K562 (cell line): ENCODE results near the gene FAM171A2. TPM values are rescaled to one million over a fixed set of nuclear protein-coding genes. Genes with fewer than 3 reads are reported as not detected.

Experiments used
- ATAC-seq: fragments of 200-7000 bp; cut with Tn5 transposase; 3 replicates; pipeline ENCODE4 v1.9.1; 2020; ENCODE audit warnings: moderate library complexity
- BruUV-seq: library from RNA; stranded (reverse); fragments of 400-500 nt; replicated peaks from 2 replicates; lab custom pipeline; 2021; lab: Mats Ljungman, UMichigan
- CTCF ChIA-PET: fragments of 300-600 bp; formaldehyde crosslinking; extraction: SDS; loops from one replicate; lab custom pipeline; 2021; ENCODE audit warnings: low intra/inter-chr PET ratio; lab: Yijun Ruan, JAX
- POLR2A ChIA-PET: fragments of 300-600, 350-650 bp; sonication (Branson Sonifier 250); formaldehyde crosslinking; extraction: SDS; loops from one replicate; lab custom pipeline; 2021; ENCODE audit warnings: antibody characterized with exemption, inconsistent platforms; lab: Yijun Ruan, JAX
- DNase-seq, 4 experiments: peaks; one replicate each; pipeline versions ENCODE4 v3.0.0 to v3.0.0-alpha.2; 2011 to 2018; ENCODE audit warnings: low spot score in 3 of 4, mixed read lengths in 3 of 4; ENCODE audit errors: extremely low read depth in 1 of 4
- FAIRE-seq: peaks from 2 replicates; lab custom pipeline; 2011; peaks lifted over from hg19 to GRCh38; lab: Jason Lieb, UNC
- H2AFZ ChIP-seq: 2 replicates; pipeline ENCODE4 v1.6.0; 2011; ENCODE audit warnings: low read depth, low read length, control low read depth, inconsistent platforms
- H3K27ac ChIP-seq: fragments of 200-600 bp; 3 replicates; pipeline ENCODE4 v1.8.0; 2011; ENCODE audit warnings: low read depth, mild to moderate bottlenecking, control low read depth, inconsistent platforms, low read length, moderate library complexity, mixed read lengths; ENCODE audit errors: extremely low read depth
- H3K27me3 ChIP-seq, 2 experiments: fragments of 300-600 bp in 1 of 2; 2 replicates in 1 of 2; 3 replicates in 1 of 2; pipeline versions ENCODE4 v1.6.0 to v1.8.0; 2011; ENCODE audit warnings: inconsistent platforms in 2 of 2, low read length in 2 of 2, mild to moderate bottlenecking in 1 of 2, mixed read lengths in 1 of 2, moderate library complexity in 1 of 2; ENCODE audit not compliant: control insufficient read depth in 2 of 2, insufficient read depth in 2 of 2
- H3K36me3 ChIP-seq: fragments of 300-600 bp; 3 replicates; pipeline ENCODE4 v1.8.0; 2011; ENCODE audit warnings: mild to moderate bottlenecking, low read length, inconsistent platforms; ENCODE audit not compliant: control insufficient read depth, insufficient read depth
- H3K4me1 ChIP-seq, 2 experiments: fragments of 200-600 bp in 1 of 2; replicated peaks in 1 of 2; 2 replicates in 1 of 2; 3 replicates in 1 of 2; pipeline versions ENCODE4 v1.5.1 to v1.8.0; 2011; ENCODE audit warnings: inconsistent platforms in 2 of 2, low read length in 2 of 2, mild to moderate bottlenecking in 1 of 2, mixed read lengths in 1 of 2, moderate library complexity in 1 of 2; ENCODE audit not compliant: control insufficient read depth in 2 of 2, insufficient read depth in 2 of 2
- H3K4me2 ChIP-seq: 2 replicates; pipeline ENCODE4 v1.6.1; 2011; ENCODE audit warnings: low read length, control low read depth, inconsistent platforms, mixed read lengths; ENCODE audit not compliant: insufficient read depth
- H3K4me3 ChIP-seq: fragments of 200-600 bp; sonication (generic), shearing (Covaris generic); 2 replicates; pipeline ENCODE4 v1.5.1; 2016; ENCODE audit warnings: control low read depth, inconsistent platforms
- H3K79me2 ChIP-seq: fragments of 200-600 bp; 3 replicates; pipeline ENCODE4 v1.8.0; 2011; ENCODE audit warnings: low read length, inconsistent platforms; ENCODE audit not compliant: control insufficient read depth, insufficient read depth
- H3K9ac ChIP-seq, 2 experiments: 2 replicates each; pipeline versions ENCODE4 v1.6.0 to v1.6.1; 2011; ENCODE audit warnings: low read depth in 2 of 2, low read length in 2 of 2, control low read depth in 1 of 2, inconsistent platforms in 1 of 2, mild to moderate bottlenecking in 1 of 2, mixed read lengths in 1 of 2; ENCODE audit not compliant: insufficient read depth in 1 of 2
- H3K9me1 ChIP-seq: one replicate; pipeline ENCODE4 v1.6.0; 2011; ENCODE audit warnings: inconsistent platforms, mild to moderate bottlenecking, low read length, moderate library complexity; ENCODE audit not compliant: control insufficient read depth, insufficient read depth
- H3K9me3 ChIP-seq: replicated peaks from 2 replicates; pipeline ENCODE4 v1.5.1; 2011; ENCODE audit warnings: low read depth, low read length, inconsistent platforms; ENCODE audit not compliant: control insufficient read depth, insufficient read depth
- H4K20me1 ChIP-seq: replicated peaks from 2 replicates; pipeline ENCODE4 v1.6.1; 2011; ENCODE audit warnings: low read length, inconsistent platforms, mixed read lengths; ENCODE audit not compliant: control insufficient read depth, insufficient read depth
- HIVEP1 ChIP-seq: fragments of 250-450 bp; sonication (Bioruptor Pico); IDR thresholded peaks from 2 replicates; pipeline ENCODE4 v1.4.0; 2020; ENCODE audit warnings: mild to moderate bottlenecking
- NR2C1 ChIP-seq, 2 experiments: fragments of 450-650 bp; IDR thresholded peaks; 2 replicates each; pipeline ENCODE4 v1.6.1; 2017; ENCODE audit warnings: mild to moderate bottlenecking in 2 of 2, antibody characterized with exemption in 1 of 2, inconsistent platforms in 1 of 2, missing compliant biosample characterization in 1 of 2, missing genetic modification characterization in 1 of 2
- POLR2G ChIP-seq: fragments of 200-400 bp; formaldehyde crosslinking; IDR thresholded peaks from 2 replicates; pipeline ENCODE4 v1.6.1; 2017; ENCODE audit warnings: low read depth, mild to moderate bottlenecking, antibody characterized with exemption, low read length, moderate library complexity
- RBFOX2 ChIP-seq: fragments of 200-400 bp; formaldehyde crosslinking; IDR thresholded peaks from 2 replicates; pipeline ENCODE4 v1.6.1; 2017; ENCODE audit warnings: low read depth, mild to moderate bottlenecking, low read length, moderate library complexity
- ZBTB2 ChIP-seq: fragments of 450-650 bp; IDR thresholded peaks from 2 replicates; pipeline ENCODE4 v1.6.1; 2016; ENCODE audit warnings: antibody characterized with exemption
- WGBS: fragments of 100-300 bp; shearing (Covaris generic); methylation state at CpG from one replicate; pipeline ENCODE4 v1.1.6; 2016; ENCODE audit warnings: low coverage, mixed read lengths; ENCODE audit not compliant: insufficient coverage; ENCODE audit errors: missing lambda C conversion rate; 5-methylcytosine and 5-hydroxymethylcytosine counted together
- in situ Hi-C: fragments of 300-500 bp; cut with MboI; formaldehyde crosslinking; loops from 4 replicates; pipeline ENCODE4 v1.15.0; 2018; ENCODE audit warnings: inconsistent platforms, mixed read lengths
- intact Hi-C: fragments of 100-400 bp; cut with micrococcal nuclease; formaldehyde crosslinking; loops from 2 replicates; pipeline ENCODE4 v1.14.2; 2022
- polyA plus RNA-seq, 8 experiments: library from polyadenylated mRNA; depleted of rRNA in 4 of 8; stranded (reverse) in 5 of 8; unstranded in 3 of 8; fragments of >200 nt; fragmentation: Nextera tagmentation in 2 of 8; fragmentation: Illumina TruSeq in 1 of 8; extraction: Ambion mirVana in 2 of 8; extraction: Trizol in 1 of 8; gene quantifications; 2 replicates each; pipeline versions ENCODE4 v1.2.1 to v1.2.3, GENCODE V29; 2011 to 2014; ENCODE audit warnings: inconsistent platforms in 1 of 8, missing spikeins in 1 of 8
- total RNA-seq, 7 experiments: library from RNA; depleted of rRNA in 6 of 7; stranded (reverse); fragments of >200 nt in 6 of 7; fragmentation: Illumina TruSeq in 2 of 7; extraction: Trizol in 2 of 7; gene quantifications; 2 replicates each; pipeline versions ENCODE4 v1.2.1 to v1.2.3, GENCODE V29; 2011 to 2021; ENCODE audit warnings: low replicate concordance in 1 of 7
- TF ChIP-seq, protein P1 (sequence below), 2 experiments: fragments of 450-650 bp in 1 of 2; sonication (generic) in 1 of 2; formaldehyde crosslinking in 1 of 2; IDR thresholded peaks; 2 replicates each; pipeline versions ENCODE4 v1.7.1 to v1.9.0; 2016 to 2022; ENCODE audit warnings: inconsistent platforms in 1 of 2, mild to moderate bottlenecking in 1 of 2, missing genetic modification reagents in 1 of 2

Gene FAM171A2
- total and polyA plus RNA-seq, 9 of the 15 experiments (the other 6 are each of a cell fraction or from before 2014, with no cell fraction given) = 0.10 to 10.2 (median 2.0) TPM; not detected in 1

DNA sequence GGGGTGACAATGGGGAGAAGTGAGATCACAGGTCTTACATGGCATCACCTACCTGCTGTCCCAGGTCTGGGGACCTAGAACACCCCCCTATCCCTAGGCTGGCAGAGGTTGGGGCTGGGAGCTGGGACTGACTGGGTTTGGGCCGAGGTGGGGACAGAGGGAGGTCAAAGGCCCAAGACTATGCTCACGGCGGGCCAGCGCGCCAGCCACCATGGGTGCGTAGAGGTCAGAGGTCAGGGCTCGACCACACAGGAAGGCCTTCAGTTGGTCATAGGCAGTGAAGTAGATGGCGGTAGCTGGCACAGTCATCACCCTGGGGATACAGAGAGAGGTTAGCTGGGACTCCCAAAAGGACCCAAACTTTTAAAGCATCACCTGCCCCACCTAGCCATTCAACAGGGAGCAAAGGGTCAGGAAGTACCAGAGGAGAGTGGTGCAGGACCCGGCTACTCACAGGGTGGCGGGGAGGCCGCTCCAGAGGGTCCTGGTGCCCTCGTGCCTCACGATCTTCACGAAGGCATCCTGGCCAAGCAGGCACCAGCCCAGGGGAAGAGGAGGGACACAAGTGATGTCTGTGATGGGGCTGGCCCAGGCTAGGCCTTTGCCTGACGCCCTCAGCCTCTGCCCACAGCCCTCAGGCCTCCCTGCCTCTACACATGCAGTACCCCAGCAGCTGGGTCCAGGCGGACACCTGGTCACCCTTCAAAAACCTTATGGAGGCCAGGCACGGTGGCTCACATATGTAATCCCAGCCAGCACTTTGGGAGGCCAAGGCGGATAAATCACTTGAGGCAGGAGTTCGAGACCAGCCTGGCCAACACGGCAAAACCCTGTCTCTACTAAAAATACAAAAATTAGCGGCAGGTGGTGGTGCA, 42.2 kb downstream of the FAM171A2 start:
- Histone ChIP-seq H4K20me1 (peaks cover 8% of the 10 kb centered on the region; the same call in 1 of the 2 replicates), H3K9me3 (no peaks in the 10 kb centered on the region), H3K79me2 (peaks cover 30% of the 10 kb centered on the region), H3K27me3 (no peaks in the 10 kb centered on the region), H3K4me1 (peaks cover 6 to 75% of the 10 kb centered on the region in 2 experiments; a peak in 4 of 5 replicates), H2AFZ (no peak overlapping the region), H3K4me2 (no peak overlapping the region), H3K27ac (no peak overlapping the region), H3K4me3 (no peak overlapping the region), H3K9me1 (peaks cover 3% of the 10 kb centered on the region), H3K36me3 (peaks cover 46% of the 10 kb centered on the region; the same call in 2 of the 3 replicates), H3K9ac (peak overlapping the region in 1 of 2 experiments; percentile 39; a peak in 2 of 4 replicates)
- FAIRE-seq (no peak), ATAC-seq (no peak), DNase-seq (no peak)
- intact Hi-C loops (no loop called here), in situ Hi-C loops (no loop called here)
- TF ChIP-seq ZBTB2 (no peak), RBFOX2 (0 out of 2 replicates have a peak, but pooled peaks have one; percentile 24), HIVEP1 (CRISPR knock-in tag) (no peak), POLR2G (no peak), NR2C1 (IDR thresholded peaks at IDR 0.05) (no peak; the same call in 1 of the 2 replicates), NR2C1 (tag; IDR thresholded peaks at IDR 0.05) (peak; percentile 40; the same call in 1 of the 2 replicates)
- TF ChIP-seq, protein P1, sequence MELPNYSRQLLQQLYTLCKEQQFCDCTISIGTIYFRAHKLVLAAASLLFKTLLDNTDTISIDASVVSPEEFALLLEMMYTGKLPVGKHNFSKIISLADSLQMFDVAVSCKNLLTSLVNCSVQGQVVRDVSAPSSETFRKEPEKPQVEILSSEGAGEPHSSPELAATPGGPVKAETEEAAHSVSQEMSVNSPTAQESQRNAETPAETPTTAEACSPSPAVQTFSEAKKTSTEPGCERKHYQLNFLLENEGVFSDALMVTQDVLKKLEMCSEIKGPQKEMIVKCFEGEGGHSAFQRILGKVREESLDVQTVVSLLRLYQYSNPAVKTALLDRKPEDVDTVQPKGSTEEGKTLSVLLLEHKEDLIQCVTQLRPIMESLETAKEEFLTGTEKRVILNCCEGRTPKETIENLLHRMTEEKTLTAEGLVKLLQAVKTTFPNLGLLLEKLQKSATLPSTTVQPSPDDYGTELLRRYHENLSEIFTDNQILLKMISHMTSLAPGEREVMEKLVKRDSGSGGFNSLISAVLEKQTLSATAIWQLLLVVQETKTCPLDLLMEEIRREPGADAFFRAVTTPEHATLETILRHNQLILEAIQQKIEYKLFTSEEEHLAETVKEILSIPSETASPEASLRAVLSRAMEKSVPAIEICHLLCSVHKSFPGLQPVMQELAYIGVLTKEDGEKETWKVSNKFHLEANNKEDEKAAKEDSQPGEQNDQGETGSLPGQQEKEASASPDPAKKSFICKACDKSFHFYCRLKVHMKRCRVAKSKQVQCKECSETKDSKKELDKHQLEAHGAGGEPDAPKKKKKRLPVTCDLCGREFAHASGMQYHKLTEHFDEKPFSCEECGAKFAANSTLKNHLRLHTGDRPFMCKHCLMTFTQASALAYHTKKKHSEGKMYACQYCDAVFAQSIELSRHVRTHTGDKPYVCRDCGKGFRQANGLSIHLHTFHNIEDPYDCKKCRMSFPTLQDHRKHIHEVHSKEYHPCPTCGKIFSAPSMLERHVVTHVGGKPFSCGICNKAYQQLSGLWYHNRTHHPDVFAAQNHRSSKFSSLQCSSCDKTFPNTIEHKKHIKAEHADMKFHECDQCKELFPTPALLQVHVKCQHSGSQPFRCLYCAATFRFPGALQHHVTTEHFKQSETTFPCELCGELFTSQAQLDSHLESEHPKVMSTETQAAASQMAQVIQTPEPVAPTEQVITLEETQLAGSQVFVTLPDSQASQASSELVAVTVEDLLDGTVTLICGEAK (IDR thresholded peaks at IDR 0.05) = no peak
- TF ChIP-seq, protein P1 (CRISPR knock-in tag; IDR thresholded peaks at IDR 0.05) = no peak
- no TSS peak for BruUV-seq
- WGBS = 90% methylated on average over 20 of the region's 21 CpGs
- CTCF ChIA-PET = no interaction called here
- POLR2A ChIA-PET = interaction anchor here (0.6 to 2.1 kb wide), 9 partner anchors 12 to 123 kb away, joined by 3 to 5 read pairs (median 3); no protein-coding TSS in a partner anchor
